HG02623 (cell line): ENCODE results near the gene LMO7.
"Not testable (repeated sequence)": the region's sequence is repeated elsewhere in the genome, so short reads cannot be mapped to it uniquely, and the experiment has no call there.

ENCODE experiments used
- ATAC-seq: cut with Tn5 transposase; IDR thresholded peaks from one replicate; pipeline ENCODE4 v1.9.1; 2021; ENCODE audit warnings: moderate library complexity; ENCODE audit not compliant: unreplicated experiment

LMO7 gene

DNA sequence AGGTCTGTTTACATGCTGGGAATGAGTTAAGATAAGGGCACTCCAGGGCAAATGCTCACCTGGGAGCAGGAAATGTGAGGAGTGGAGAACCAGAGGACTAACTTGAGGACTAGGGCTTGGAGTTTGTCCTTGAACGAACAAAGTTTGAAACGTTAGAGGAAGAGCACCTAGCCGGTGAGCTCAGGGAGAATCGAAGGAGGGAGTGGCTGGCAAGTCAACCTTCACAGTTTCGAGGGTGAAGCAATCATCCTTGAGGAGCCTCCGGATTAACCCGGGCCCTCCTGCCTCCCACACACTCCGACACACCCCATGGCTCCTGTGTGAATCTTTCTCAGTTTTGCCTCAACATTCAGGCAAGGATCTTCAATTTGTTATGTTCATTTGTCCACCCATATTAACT is 58.6 kb downstream of the LMO7 start:
- ATAC-seq = no peak

GRCh38 chr13:75695908-75696307 is 59.8 kb downstream of the LMO7 start:
- ATAC-seq = peak; percentile 61

DNA sequence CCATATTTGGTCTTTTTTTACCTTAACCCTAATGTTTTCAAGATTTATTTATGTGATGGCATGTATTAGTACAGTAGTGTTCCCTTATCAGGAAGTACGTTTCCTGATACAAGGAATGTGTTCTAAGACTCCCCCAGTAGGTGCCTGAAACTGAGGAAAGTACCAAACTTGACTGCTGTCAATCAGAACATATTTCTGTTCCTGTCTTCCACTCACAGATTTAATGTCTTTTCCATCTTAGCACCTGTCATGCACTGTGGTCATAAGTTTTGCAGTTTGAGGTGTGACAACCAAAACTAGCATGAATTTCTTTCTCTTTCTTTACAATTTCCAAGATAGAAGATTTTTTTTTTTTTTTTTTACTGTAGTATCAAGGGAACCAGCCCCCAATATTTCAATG is 62.9 kb downstream of the LMO7 start:
- no peak for ATAC-seq

- ATAC-seq = not testable (repeated sequence)
Measured at GRCh38 chr13:75699717-75700116, 63.6 kb downstream of the LMO7 start.

- no peak for ATAC-seq
Measured at GRCh38 chr13:75700552-75700951, 64.4 kb downstream of the LMO7 start.

GRCh38 chr13:75702476-75702875 is 66.3 kb downstream of the LMO7 start:
- ATAC-seq = no peak

- ATAC-seq = no peak
Measured at GRCh38 chr13:75703769-75704168, 67.6 kb downstream of the LMO7 start.

DNA sequence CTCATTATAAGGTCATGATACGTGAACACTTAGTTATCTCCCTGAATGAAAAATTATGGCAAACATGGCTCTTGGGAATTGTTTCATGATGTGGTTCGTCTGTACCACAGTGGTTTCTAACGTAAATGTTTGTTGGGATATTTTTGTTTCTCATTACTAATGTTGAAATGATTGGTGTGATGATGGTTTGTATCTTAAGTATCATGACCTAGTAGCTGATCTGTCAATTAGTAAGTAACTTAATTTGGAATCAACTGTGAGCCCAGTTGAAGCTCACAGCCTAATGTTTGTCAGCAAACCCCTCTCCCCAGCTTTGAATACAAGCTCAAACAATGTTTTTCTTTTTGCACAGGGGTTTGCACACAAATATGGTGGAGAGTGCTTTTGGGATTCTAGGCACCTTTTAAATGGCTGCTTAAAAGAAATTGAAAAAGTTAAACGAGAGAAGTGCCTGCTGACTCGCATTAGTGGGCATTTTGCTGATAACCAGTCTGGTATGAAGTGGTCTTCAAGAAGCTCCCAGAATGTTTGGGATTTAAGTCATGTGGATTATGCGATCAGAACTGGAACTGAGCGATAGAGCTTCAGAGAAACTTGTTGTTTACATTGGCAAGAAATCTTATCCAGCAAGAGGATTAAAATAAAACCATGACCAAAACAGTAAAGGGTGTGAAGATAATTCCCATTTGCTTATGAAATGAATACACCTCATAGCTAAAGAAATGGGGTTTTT is 68.2 kb downstream of the LMO7 start:
- no peak for ATAC-seq

DNA sequence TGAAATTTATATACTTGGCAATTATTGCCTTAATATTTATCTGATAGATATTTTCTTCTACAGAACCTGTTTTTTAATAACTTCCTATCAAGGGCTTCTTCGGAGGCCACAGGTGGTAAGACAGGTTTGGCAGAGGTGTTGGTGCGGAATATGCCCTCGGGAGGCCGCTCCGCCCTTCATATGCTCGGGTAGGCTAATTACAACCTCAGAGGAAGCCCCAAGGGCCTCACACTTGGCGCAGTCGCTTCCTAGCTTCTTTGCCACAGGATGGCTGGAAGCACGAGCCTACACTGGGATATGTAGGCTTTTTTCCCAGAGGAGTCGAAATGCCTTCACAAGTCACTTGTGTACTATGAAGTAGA is 68.8 kb downstream of the LMO7 start:
- ATAC-seq = no peak

GRCh38 chr13:75705395-75705794 is 69.3 kb downstream of the LMO7 start:
- no peak for ATAC-seq

GRCh38 chr13:75705908-75706307 is 69.8 kb downstream of the LMO7 start:
- ATAC-seq = no peak

DNA sequence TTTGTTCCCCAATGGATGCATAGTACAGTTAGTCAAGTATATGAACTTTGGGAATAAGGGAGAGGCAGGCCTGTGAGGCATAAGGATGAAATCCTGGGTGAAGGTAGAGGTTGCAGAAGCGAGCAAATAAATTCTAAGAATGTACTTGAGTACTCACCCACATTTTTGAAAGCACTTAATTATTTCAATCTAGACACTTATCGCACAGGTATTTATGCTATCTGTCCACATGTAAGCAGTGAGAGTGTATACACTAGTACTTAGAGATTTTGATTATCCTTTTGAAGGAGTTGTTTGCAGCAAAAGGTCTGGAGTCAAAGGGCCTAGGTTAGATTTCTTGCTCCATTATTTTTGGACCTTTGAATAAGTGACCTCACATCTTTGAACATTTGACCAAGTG is 77.7 kb downstream of the LMO7 start:
- no peak for ATAC-seq

- peak; percentile 93 for ATAC-seq
Measured at GRCh38 chr13:75715601-75716523, 79.7 kb downstream of the LMO7 start.

- no peak for ATAC-seq
Measured at GRCh38 chr13:75717525-75717924, 81.4 kb downstream of the LMO7 start.

GRCh38 chr13:75721307-75721706 is 85.2 kb downstream of the LMO7 start:
- ATAC-seq = no peak

- ATAC-seq = no peak
Measured at GRCh38 chr13:75723901-75724300, 87.8 kb downstream of the LMO7 start.

DNA sequence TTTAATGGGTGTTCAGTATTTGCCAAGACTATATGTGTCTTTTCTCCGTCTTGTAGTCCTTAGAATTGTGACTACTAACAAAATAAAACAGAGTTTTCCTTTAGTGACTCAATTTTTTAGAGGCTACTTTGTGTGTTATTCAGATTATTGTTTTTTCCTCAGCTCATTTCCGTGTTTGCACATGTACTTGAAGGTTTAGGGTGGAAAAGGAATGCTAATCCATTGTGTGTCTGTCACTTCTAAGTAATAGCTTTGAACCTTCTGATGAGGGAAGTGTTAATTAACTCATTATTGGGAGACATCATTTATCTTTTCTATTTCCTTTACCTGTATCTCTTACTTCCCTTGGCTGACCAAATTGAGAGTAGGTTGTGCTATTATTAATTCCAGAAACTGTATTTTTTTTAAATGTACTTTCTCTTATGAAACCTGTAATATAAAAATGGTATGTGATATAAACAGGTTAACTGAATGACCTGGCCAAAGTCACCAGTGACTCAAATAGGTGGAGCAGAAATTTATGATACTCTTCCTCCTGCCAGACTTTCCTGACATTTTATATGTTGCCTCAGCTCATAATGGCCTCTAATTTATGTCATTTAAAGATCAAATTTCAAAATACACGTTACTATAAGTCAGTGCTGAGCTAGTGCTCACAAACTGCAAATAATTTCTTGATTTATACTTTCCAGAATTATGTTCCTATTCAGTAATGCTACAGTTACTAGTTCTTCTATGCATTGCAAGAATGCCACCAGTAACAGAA is 88.8 kb downstream of the LMO7 start:
- no peak for ATAC-seq

DNA sequence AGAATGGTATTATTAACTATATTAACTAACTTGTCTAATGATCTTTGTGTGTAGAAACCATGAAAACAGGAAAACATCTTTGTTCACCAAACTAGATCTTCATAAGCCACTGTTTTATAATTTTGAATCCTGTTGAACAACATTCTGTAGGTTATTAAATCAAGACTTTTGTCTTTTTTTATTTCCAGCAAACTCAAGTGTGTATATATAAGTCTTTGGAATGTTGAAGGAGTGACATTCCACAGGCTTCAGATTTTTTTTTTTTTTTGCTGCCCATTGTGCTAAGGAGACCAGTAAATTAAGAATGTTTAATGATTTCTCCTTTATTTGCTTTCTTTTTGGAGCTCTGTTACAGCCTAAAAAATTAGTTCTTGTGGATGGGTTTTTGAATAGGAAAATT is 89.6 kb downstream of the LMO7 start:
- ATAC-seq = no peak

DNA sequence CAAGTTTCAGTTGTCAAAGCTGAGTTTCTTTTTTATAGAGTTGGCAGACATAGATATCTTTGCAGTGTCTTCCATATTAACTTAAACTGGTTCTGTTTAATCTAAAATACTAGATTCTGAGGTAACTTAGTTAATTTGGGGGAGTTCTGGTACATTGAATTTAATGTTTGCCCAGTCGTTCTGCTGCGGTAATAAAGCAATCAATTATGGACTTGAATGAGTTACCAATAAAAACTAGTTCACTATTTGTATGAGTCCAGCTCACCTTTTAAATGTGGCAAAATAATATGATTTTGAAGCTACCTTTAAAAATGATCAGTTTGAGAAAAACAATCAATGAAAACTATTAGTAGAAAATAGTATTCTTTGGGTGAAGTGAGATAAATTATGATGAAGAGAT is 90.2 kb downstream of the LMO7 start:
- no peak for ATAC-seq

DNA sequence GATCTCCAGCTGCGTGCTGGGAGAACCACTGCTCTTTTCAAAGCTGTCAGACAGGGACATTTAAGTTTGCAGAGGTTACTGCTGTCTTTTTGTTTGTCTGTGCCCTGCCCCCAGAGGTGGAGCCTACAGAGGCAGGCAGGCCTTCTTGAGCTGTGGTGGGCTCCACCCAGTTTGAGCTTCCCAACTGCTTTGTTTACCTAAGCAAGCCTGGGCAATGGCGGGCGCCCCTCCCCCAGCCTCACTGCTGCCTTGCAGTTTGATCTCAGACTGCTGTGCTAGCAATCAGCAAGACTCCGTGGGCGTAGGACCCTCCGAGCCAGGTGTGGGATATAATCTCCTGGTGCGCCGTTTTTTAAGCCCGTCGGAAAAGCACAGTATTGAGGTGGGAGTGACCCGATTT is 97.0 kb downstream of the LMO7 start:
- not testable (repeated sequence) for ATAC-seq

- ATAC-seq = no peak
Measured at GRCh38 chr13:75736173-75736572, 100.0 kb downstream of the LMO7 start.

GRCh38 chr13:75738841-75739240 is 102.7 kb downstream of the LMO7 start:
- no peak for ATAC-seq
